Prostate gland (tissue), 2 donors: Measurements from ENCODE around the gene EFNA2. TPM values are rescaled to one million over a fixed set of nuclear protein-coding genes. Genes with fewer than 3 reads are reported as not detected.
A peak's percentile ranks its signal among the peaks of the same experiment; 100 is the strongest.

Experiments
- DNase-seq: peaks from one replicate; pipeline ENCODE4 v3.0.0-alpha.2; 2019; ENCODE audit warnings: low spot score
- H3K27ac ChIP-seq, 2 donors: fragments of 200-600 bp; sonication (generic); 2 replicates each; pipeline ENCODE4 v1.5.1; 2017 to 2019
- H3K27me3 ChIP-seq: fragments of 200-600 bp; sonication (generic); replicated peaks from 2 replicates; pipeline ENCODE4 v1.5.1; 2019; ENCODE audit not compliant: insufficient read depth
- H3K36me3 ChIP-seq, 2 donors: fragments of 200-600 bp; sonication (generic); 1 replicate in 1 of 2; 2 replicates in 1 of 2; pipeline versions ENCODE4 v1.5.1 to v1.8.1; 2017 to 2019
- H3K4me1 ChIP-seq: fragments of 200-600 bp; sonication (generic); replicated peaks from 2 replicates; pipeline ENCODE4 v1.5.1; 2019
- H3K4me3 ChIP-seq, 2 donors: fragments of 200-600 bp; sonication (generic); 2 replicates each; pipeline ENCODE4 v1.5.1; 2017 to 2019
- H3K9me3 ChIP-seq: fragments of 200-600 bp; sonication (generic); 2 replicates; pipeline ENCODE4 v1.5.1; 2017
- CTCF ChIP-seq, 4 experiments: fragments of 200-600 bp in 2 of 4; fragments of 450-650 bp in 2 of 4; sonication (generic) in 2 of 4; IDR thresholded peaks; 1 replicate in 3 of 4; 2 replicates in 1 of 4; pipeline ENCODE4 v1.5.1; 2016 to 2019; ENCODE audit warnings: antibody characterized with exemption in 4 of 4, mild to moderate bottlenecking in 2 of 4, moderate library complexity in 2 of 4
- POLR2A ChIP-seq: fragments of 450-650 bp; IDR thresholded peaks from one replicate; pipeline ENCODE4 v1.6.1; 2016; ENCODE audit warnings: antibody characterized with exemption, mild to moderate bottlenecking
- POLR2AphosphoS5 ChIP-seq: sonication (generic); formaldehyde crosslinking; IDR thresholded peaks from one replicate; pipeline ENCODE4 v1.6.1; 2017; ENCODE audit warnings: antibody characterized with exemption
- WGBS: methylation state at CpG from one replicate; pipeline ENCODE4 v1.1.5; 2018; 5-methylcytosine and 5-hydroxymethylcytosine counted together
- intact Hi-C: fragments of 100-400 bp; cut with DNase I; formaldehyde crosslinking; loops from one replicate; pipeline ENCODE4 v1.14.2; 2022
- total RNA-seq, 2 donors: library from RNA; depleted of rRNA; stranded (reverse); fragments of >200 nt; gene quantifications; one replicate each; pipeline ENCODE4 v1.1.0, GENCODE V29; 2016

The EFNA2 gene
- total RNA-seq, 2 donors from 2014 or later = not detected

GRCh38 chr19:1252821-1253513 lies 32.7 kb upstream of the EFNA2 start:
- peak; percentile 91 for DNase-seq
- Histone ChIP-seq H3K27ac (peak overlapping the region; percentile 97 to 100), H3K36me3 (peaks cover 16 to 31% of the 10 kb centered on the region in 2 donors), H3K4me3 (peak overlapping the region; percentile 87 to 95), H3K27me3 (no peaks in the 10 kb centered on the region), H3K9me3 (no peaks in the 10 kb centered on the region), H3K4me1 (peaks cover 36% of the 10 kb centered on the region)
- WGBS = 2% methylated on average over 11 of the region's 26 CpGs
- intact Hi-C loops = no loop called here
- TF ChIP-seq POLR2A (no peak), CTCF (IDR thresholded peaks at IDR 0.05) (peak in 1 of 4 experiments; percentile 18), POLR2AphosphoS5 (peak; percentile 39)

- intact Hi-C loops = no loop called here
- Histone ChIP-seq H3K36me3 (peaks cover 16 to 31% of the 10 kb centered on the region in 2 donors), H3K4me1 (peaks cover 39% of the 10 kb centered on the region), H3K4me3 (peak overlapping the region; percentile 87 to 95), H3K27ac (peak overlapping the region; percentile 97 to 100), H3K27me3 (no peaks in the 10 kb centered on the region), H3K9me3 (no peaks in the 10 kb centered on the region)
- peak; percentile 76 for DNase-seq
- 25% methylated on average over 23 of the region's 23 CpGs for WGBS
- peak; percentile 25 for TF ChIP-seq POLR2AphosphoS5
- no peak for TF ChIP-seq CTCF (IDR thresholded peaks at IDR 0.05)
Measured at GRCh38 chr19:1253514-1254080, 32.1 kb upstream of the EFNA2 start.

- peaks cover 16 to 31% of the 10 kb centered on the region in 2 donors for H3K36me3 ChIP-seq
- H3K27ac ChIP-seq = peak overlapping the region; percentile 97 to 100
- intact Hi-C loops = no loop called here
- peak; percentile 19 for DNase-seq
- H3K4me3 ChIP-seq = peak overlapping the region; percentile 87 to 95
- WGBS = 68% methylated on average over 36 of the region's 37 CpGs
- H3K4me1 ChIP-seq = peaks cover 43% of the 10 kb centered on the region
- H3K27me3 ChIP-seq = no peaks in the 10 kb centered on the region
- no peak for TF ChIP-seq CTCF (IDR thresholded peaks at IDR 0.05)
- TF ChIP-seq POLR2AphosphoS5 = no peak
- no peak for TF ChIP-seq POLR2A
- H3K9me3 ChIP-seq = no peaks in the 10 kb centered on the region
Measured at GRCh38 chr19:1254081-1254527, 31.6 kb upstream of the EFNA2 start.

- intact Hi-C loops = no loop called here
- Histone ChIP-seq H3K27ac (peak overlapping the region; percentile 97 to 100), H3K9me3 (no peaks in the 10 kb centered on the region), H3K36me3 (peaks cover 16 to 31% of the 10 kb centered on the region in 2 donors), H3K27me3 (no peaks in the 10 kb centered on the region), H3K4me3 (peak overlapping the region in 1 of 2 donors; percentile 95), H3K4me1 (peaks cover 48% of the 10 kb centered on the region)
- no peak for TF ChIP-seq CTCF (IDR thresholded peaks at IDR 0.05)
- no peak for TF ChIP-seq POLR2A
- TF ChIP-seq POLR2AphosphoS5 = no peak
- 81% methylated on average over 20 of the region's 20 CpGs for WGBS
- no peak for DNase-seq
Measured at GRCh38 chr19:1254530-1255185, 31.0 kb upstream of the EFNA2 start.
